Vagina (tissue), 2 donors: ENCODE measurements around the gene DNER.

ENCODE experiments used
- CTCF ChIP-seq, 3 experiments: fragments of 450-650 bp in 2 of 3; fragments of 200-600 bp in 1 of 3; sonication (generic) in 1 of 3; IDR thresholded peaks; one replicate each; pipeline ENCODE4 v1.5.1; 2017 to 2019; ENCODE audit warnings: antibody characterized with exemption in 3 of 3, mild to moderate bottlenecking in 2 of 3, moderate library complexity in 2 of 3
- POLR2A ChIP-seq, 2 donors: fragments of 450-650 bp; IDR thresholded peaks; one replicate each; pipeline ENCODE4 v1.6.1; 2017; ENCODE audit warnings: antibody characterized with exemption in 2 of 2, mild to moderate bottlenecking in 2 of 2, moderate library complexity in 2 of 2
- POLR2AphosphoS5 ChIP-seq, 2 donors: sonication (generic); formaldehyde crosslinking; IDR thresholded peaks; one replicate each; pipeline ENCODE4 v1.9.0; 2017; ENCODE audit warnings: antibody characterized with exemption in 2 of 2, mild to moderate bottlenecking in 2 of 2, low read depth in 1 of 2; ENCODE audit not compliant: insufficient read depth in 1 of 2

GRCh38 chr2:229445019-229445418 is 269.3 kb downstream of the DNER start:
- no peak for TF ChIP-seq CTCF (IDR thresholded peaks at IDR 0.05)
- peak; percentile 69 to 91 for TF ChIP-seq POLR2AphosphoS5 (IDR thresholded peaks at IDR 0.05; ENCODE audit: insufficient read depth in 1 of 2, low read depth in 1 of 2)
- peak in 1 of 2 donors; percentile 37 for TF ChIP-seq POLR2A (IDR thresholded peaks at IDR 0.05)
